G401.6 (cell line): ENCODE data around the gene UBE2J2.
"Not testable (repeated sequence)": the region's sequence is repeated elsewhere in the genome, so short reads cannot be mapped to it uniquely, and the experiment has no call there.

ENCODE experiments used
- FAIRE-seq: peaks from 2 replicates; lab custom pipeline; 2012; peaks lifted over from hg19 to GRCh38; lab: Jason Lieb, UNC

UBE2J2 gene

GRCh38 chr1:1273512-1274298 is at the start of gene UBE2J2:
Gene UBE2J2 (minus strand): TSS chr1:1273854. CDS start chr1:1267992, 5,862 bp downstream.
- no peak for FAIRE-seq

GRCh38 chr1:1322952-1323351 is 49.3 kb upstream of the UBE2J2 start:
- FAIRE-seq: no peak

- no peak for FAIRE-seq
These were observed 48.8 kb upstream of the UBE2J2 start for GRCh38 chr1:1322418-1322817.

GRCh38 chr1:1321477-1321876 is 47.8 kb upstream of the UBE2J2 start:
- no peak for FAIRE-seq

GRCh38 chr1:1320666-1321448 is 47.2 kb upstream of the UBE2J2 start:
- FAIRE-seq: no peak

GRCh38 chr1:1319646-1319941 is 45.9 kb upstream of the UBE2J2 start:
- no peak for FAIRE-seq

GRCh38 chr1:1318777-1319645 is 45.4 kb upstream of the UBE2J2 start:
- no peak for FAIRE-seq

- peak; percentile 79 for FAIRE-seq
These were observed 44.5 kb upstream of the UBE2J2 start for GRCh38 chr1:1318131-1318652.

- no peak for FAIRE-seq
These were observed 43.8 kb upstream of the UBE2J2 start for GRCh38 chr1:1317420-1317819.

- FAIRE-seq: not testable (repeated sequence)
These were observed 42.5 kb upstream of the UBE2J2 start for GRCh38 chr1:1316199-1316598.

- no peak for FAIRE-seq
These were observed 41.8 kb upstream of the UBE2J2 start for GRCh38 chr1:1315435-1315954.

- FAIRE-seq: no peak
These were observed 41.2 kb upstream of the UBE2J2 start for GRCh38 chr1:1314678-1315335.

- no peak for FAIRE-seq
These were observed 40.6 kb upstream of the UBE2J2 start for GRCh38 chr1:1314237-1314586.

GRCh38 chr1:1313500-1314236 is 40.0 kb upstream of the UBE2J2 start:
- no peak for FAIRE-seq

- FAIRE-seq: no peak
These were observed 39.0 kb upstream of the UBE2J2 start for GRCh38 chr1:1312450-1313314.

- no peak for FAIRE-seq
These were observed 37.8 kb upstream of the UBE2J2 start for GRCh38 chr1:1311107-1312104.

- FAIRE-seq: no peak
These were observed 36.9 kb upstream of the UBE2J2 start for GRCh38 chr1:1310476-1311053.

- no peak for FAIRE-seq
These were observed 36.4 kb upstream of the UBE2J2 start for GRCh38 chr1:1310109-1310385.
